ENCODE data around the gene TSC22D1.
A peak's percentile ranks its signal among the peaks of the same experiment; 100 is the strongest.
"Not testable (repeated sequence)": the region's sequence is repeated elsewhere in the genome, so short reads cannot be mapped to it uniquely, and the experiment has no call there.

The TSC22D1 gene

GRCh38 chr13:44566601-44567000 is 9.5 kb downstream of the TSC22D1 start:
- DNase-seq, result no peak

- no peak for DNase-seq
These were observed 10.2 kb downstream of the TSC22D1 start for GRCh38 chr13:44565881-44566280.

GRCh38 chr13:44564936-44565335 is 11.2 kb downstream of the TSC22D1 start:
- no peak for DNase-seq

- not testable (repeated sequence) for DNase-seq
These were observed 13.3 kb downstream of the TSC22D1 start for GRCh38 chr13:44562853-44563252.

GRCh38 chr13:44561351-44561750 is 14.8 kb downstream of the TSC22D1 start:
- DNase-seq, result no peak

- no peak for DNase-seq
These were observed 18.1 kb downstream of the TSC22D1 start for GRCh38 chr13:44557986-44558385.

GRCh38 chr13:44555207-44555606 is 20.9 kb downstream of the TSC22D1 start:
- DNase-seq, result no peak

GRCh38 chr13:44549476-44549875 is 26.7 kb downstream of the TSC22D1 start:
- DNase-seq, result no peak

GRCh38 chr13:44546164-44546563 is 30.0 kb downstream of the TSC22D1 start:
- no peak for DNase-seq

GRCh38 chr13:44543369-44543768 is 32.8 kb downstream of the TSC22D1 start:
- no peak for DNase-seq

GRCh38 chr13:44542361-44542760 is 33.8 kb downstream of the TSC22D1 start:
- no peak for DNase-seq

GRCh38 chr13:44541601-44542000 is 34.5 kb downstream of the TSC22D1 start:
- no peak for DNase-seq

- DNase-seq, result no peak
These were observed 35.2 kb downstream of the TSC22D1 start for GRCh38 chr13:44540761-44541434.

- DNase-seq, result no peak
These were observed 38.9 kb downstream of the TSC22D1 start for GRCh38 chr13:44537248-44537647.

GRCh38 chr13:44523146-44524015 is 52.7 kb downstream of the TSC22D1 start:
- DNase-seq, result peak; percentile 11

- DNase-seq, result no peak
These were observed 56.5 kb downstream of the TSC22D1 start for GRCh38 chr13:44519642-44520041.

- no peak for DNase-seq
These were observed 59.4 kb downstream of the TSC22D1 start for GRCh38 chr13:44516771-44517170.

- no peak for DNase-seq
These were observed 61.9 kb downstream of the TSC22D1 start for GRCh38 chr13:44514278-44514677.

- not testable (repeated sequence) for DNase-seq
These were observed 66.3 kb downstream of the TSC22D1 start for GRCh38 chr13:44509853-44510252.

- no peak for DNase-seq
These were observed 67.5 kb downstream of the TSC22D1 start for GRCh38 chr13:44508562-44509077.

GRCh38 chr13:44507639-44508038 is 68.5 kb downstream of the TSC22D1 start:
- DNase-seq, result no peak

GRCh38 chr13:44506719-44507118 is 69.4 kb downstream of the TSC22D1 start:
- no peak for DNase-seq

GRCh38 chr13:44506251-44506650 is 69.9 kb downstream of the TSC22D1 start:
- DNase-seq, result no peak

GRCh38 chr13:44504116-44504515 is 72.0 kb downstream of the TSC22D1 start:
- no peak for DNase-seq
